Suprapubic skin (tissue), 4 donors: ENCODE measurements around the gene LCNL1. TPM values are rescaled to one million over a fixed set of nuclear protein-coding genes. Genes with fewer than 3 reads are reported as not detected.

Experiments
- DNase-seq, 2 donors: peaks; one replicate each; pipeline ENCODE4 v3.0.0-alpha.2; 2019; ENCODE audit warnings: low spot score in 2 of 2
- H3K27ac ChIP-seq: fragments of 200-600 bp; sonication (generic); one replicate; pipeline ENCODE4 v1.5.1; 2019
- H3K27me3 ChIP-seq: fragments of 200-600 bp; sonication (generic); one replicate; pipeline ENCODE4 v1.5.1; 2019
- H3K36me3 ChIP-seq: fragments of 200-600 bp; sonication (generic); one replicate; pipeline ENCODE4 v1.5.1; 2019
- H3K4me1 ChIP-seq: fragments of 200-600 bp; sonication (generic); one replicate; pipeline ENCODE4 v1.5.1; 2019
- H3K4me3 ChIP-seq: fragments of 200-600 bp; sonication (generic); one replicate; pipeline ENCODE4 v1.5.1; 2019; ENCODE audit warnings: mild to moderate bottlenecking
- H3K9me3 ChIP-seq: fragments of 200-600 bp; sonication (generic); one replicate; pipeline ENCODE4 v1.5.1; 2019
- CTCF ChIP-seq, 2 donors: fragments of 200-600 bp in 1 of 2; fragments of 450-650 bp in 1 of 2; sonication (generic) in 1 of 2; IDR thresholded peaks; one replicate each; pipeline ENCODE4 v1.5.1; 2016 to 2019; ENCODE audit warnings: antibody characterized with exemption in 2 of 2, mild to moderate bottlenecking in 1 of 2, moderate library complexity in 1 of 2
- EP300 ChIP-seq: sonication (generic); formaldehyde crosslinking; IDR thresholded peaks from one replicate; pipeline ENCODE4 v1.6.1; 2017; ENCODE audit warnings: antibody characterized with exemption
- POLR2A ChIP-seq, 2 donors: fragments of 450-650 bp; IDR thresholded peaks; one replicate each; pipeline ENCODE4 v1.6.1; 2017; ENCODE audit warnings: antibody characterized with exemption in 2 of 2, mild to moderate bottlenecking in 2 of 2, moderate library complexity in 2 of 2
- POLR2AphosphoS5 ChIP-seq, 3 donors: sonication (generic); formaldehyde crosslinking; IDR thresholded peaks; one replicate each; pipeline ENCODE4 v1.6.1; 2017; ENCODE audit warnings: antibody characterized with exemption in 3 of 3
- WGBS: methylation state at CpG from one replicate; pipeline ENCODE4 v1.1.5; 2018; 5-methylcytosine and 5-hydroxymethylcytosine counted together
- total RNA-seq, 4 donors: library from RNA; depleted of rRNA; stranded (reverse); fragments of >200 nt; gene quantifications; one replicate each; pipeline ENCODE4 v1.1.0, GENCODE V29; 2016

LCNL1 gene
- total RNA-seq, 4 donors from 2014 or later = 0.18 to 0.40 TPM; not detected in 2

GRCh38 chr9:137012694-137013570 lies 30.1 kb downstream of the LCNL1 start:
- Histone ChIP-seq H3K27ac (no peak overlapping the region), H3K27me3 (no peaks in the 10 kb centered on the region), H3K4me1 (no peaks in the 10 kb centered on the region), H3K9me3 (no peaks in the 10 kb centered on the region), H3K36me3 (peaks cover 87% of the 10 kb centered on the region), H3K4me3 (no peak overlapping the region)
- no peak for TF ChIP-seq EP300
- no peak for TF ChIP-seq CTCF (IDR thresholded peaks at IDR 0.05)
- TF ChIP-seq POLR2A (IDR thresholded peaks at IDR 0.05) = no peak
- no peak for TF ChIP-seq POLR2AphosphoS5 (IDR thresholded peaks at IDR 0.05)
- 92% methylated on average over 20 of the region's 67 CpGs for WGBS
- DNase-seq = no peak

- H3K36me3 ChIP-seq = peaks cover 85% of the 10 kb centered on the region
- no peak overlapping the region for H3K27ac ChIP-seq
- H3K4me1 ChIP-seq = no peaks in the 10 kb centered on the region
- WGBS = 95% methylated on average over 15 of the region's 20 CpGs
- H3K4me3 ChIP-seq = no peak overlapping the region
- no peaks in the 10 kb centered on the region for H3K9me3 ChIP-seq
- no peaks in the 10 kb centered on the region for H3K27me3 ChIP-seq
- no peak for DNase-seq
- TF ChIP-seq POLR2AphosphoS5 (IDR thresholded peaks at IDR 0.05) (no peak), CTCF (IDR thresholded peaks at IDR 0.05) (no peak), POLR2A (IDR thresholded peaks at IDR 0.05) (no peak), EP300 (no peak)
These were observed 30.8 kb downstream of the LCNL1 start for GRCh38 chr9:137013571-137013940.

- no peaks in the 10 kb centered on the region for H3K4me1 ChIP-seq
- no peak for DNase-seq
- no peak for TF ChIP-seq CTCF (IDR thresholded peaks at IDR 0.05)
- TF ChIP-seq POLR2A (IDR thresholded peaks at IDR 0.05) = no peak
- TF ChIP-seq POLR2AphosphoS5 (IDR thresholded peaks at IDR 0.05) = no peak
- TF ChIP-seq EP300 = no peak
- no peaks in the 10 kb centered on the region for H3K27me3 ChIP-seq
- H3K27ac ChIP-seq = no peak overlapping the region
- H3K36me3 ChIP-seq = peaks cover 85% of the 10 kb centered on the region
- WGBS = 89% methylated on average over 16 of the region's 23 CpGs
- no peaks in the 10 kb centered on the region for H3K9me3 ChIP-seq
- no peak overlapping the region for H3K4me3 ChIP-seq
These were observed 31.4 kb downstream of the LCNL1 start for GRCh38 chr9:137014166-137014565.

- DNase-seq = no peak
- Histone ChIP-seq H3K4me3 (no peak overlapping the region), H3K36me3 (peaks cover 77% of the 10 kb centered on the region), H3K27me3 (no peaks in the 10 kb centered on the region), H3K27ac (no peak overlapping the region), H3K4me1 (no peaks in the 10 kb centered on the region), H3K9me3 (no peaks in the 10 kb centered on the region)
- WGBS = 92% methylated on average over 13 of the region's 36 CpGs
- TF ChIP-seq POLR2A (IDR thresholded peaks at IDR 0.05) = no peak
- TF ChIP-seq POLR2AphosphoS5 (IDR thresholded peaks at IDR 0.05) = no peak
- TF ChIP-seq CTCF (IDR thresholded peaks at IDR 0.05) = no peak
- no peak for TF ChIP-seq EP300
These were observed 32.2 kb downstream of the LCNL1 start for GRCh38 chr9:137014776-137015539.

GRCh38 chr9:137015540-137015930 lies 32.7 kb downstream of the LCNL1 start:
- Histone ChIP-seq H3K4me3 (no peak overlapping the region), H3K27me3 (no peaks in the 10 kb centered on the region), H3K36me3 (peaks cover 75% of the 10 kb centered on the region), H3K27ac (no peak overlapping the region), H3K9me3 (no peaks in the 10 kb centered on the region), H3K4me1 (no peaks in the 10 kb centered on the region)
- WGBS = 97% methylated on average over 14 of the region's 25 CpGs
- no peak for TF ChIP-seq POLR2AphosphoS5 (IDR thresholded peaks at IDR 0.05)
- no peak for TF ChIP-seq EP300
- TF ChIP-seq POLR2A (IDR thresholded peaks at IDR 0.05) = no peak
- DNase-seq = no peak
